ENCODE results near the gene NPAS2. TPM values are rescaled to one million over a fixed set of nuclear protein-coding genes. Genes with fewer than 3 reads are reported as not detected.

Gene NPAS2
- polyA plus RNA-seq, 1 experiment = 13.5 TPM

GRCh38 chr2:100940766-100941645 is 121.1 kb downstream of the NPAS2 start:
- CTCF ChIA-PET = no interaction called here
- Histone ChIP-seq H3K9me3 (ENCODE audit: control insufficient read depth, insufficient read depth, low read length) (no peaks in the 10 kb centered on the region; the same call in 1 of the 2 replicates), H3K27me3 (ENCODE audit: control insufficient read depth, insufficient read depth, low read length) (no peaks in the 10 kb centered on the region), H3K4me3 (ENCODE audit: low read depth, low read length) (no peak overlapping the region), H3K27ac (ENCODE audit: low read depth, low read length) (no peak overlapping the region)
- no peak for DNase-seq (ENCODE audit: low read depth, low spot score)
- POLR2A ChIA-PET = no interaction called here
- TF ChIP-seq CTCF (IDR thresholded peaks at IDR 0.05; ENCODE audit: low read depth, low read length) = no peak

DNA sequence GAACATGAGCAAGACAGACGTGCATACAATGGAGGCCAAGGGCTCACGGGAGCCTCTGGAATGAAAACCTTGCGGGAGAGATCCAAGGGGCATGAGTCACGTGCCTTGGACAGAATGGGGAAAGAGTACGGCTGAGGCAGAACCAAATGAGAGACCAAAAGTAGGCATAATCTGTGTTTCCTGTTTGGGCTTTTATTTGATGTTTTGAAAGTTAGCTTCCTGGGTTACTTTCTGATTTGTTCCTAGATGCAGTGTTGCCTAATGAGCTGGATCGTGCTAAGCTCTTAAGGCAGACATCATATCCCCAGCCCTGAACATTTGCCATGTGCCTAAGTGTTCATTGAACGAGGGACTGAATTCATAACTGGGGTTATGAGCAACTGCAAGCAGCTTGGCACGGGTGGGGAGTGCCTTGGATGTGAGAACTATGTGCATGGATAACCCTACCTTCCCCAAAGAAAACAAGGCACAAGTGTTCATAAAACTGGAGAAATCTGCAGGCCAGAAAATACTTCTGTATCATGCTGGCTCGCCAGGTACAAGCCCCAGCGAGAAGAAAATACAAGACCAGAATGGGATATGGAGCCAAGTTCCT is 121.8 kb downstream of the NPAS2 start:
- no peak for TF ChIP-seq CTCF (IDR thresholded peaks at IDR 0.05; ENCODE audit: low read depth, low read length)

GRCh38 chr2:100944617-100945432 is 124.9 kb downstream of the NPAS2 start:
- CTCF ChIA-PET = no interaction called here
- no peak overlapping the region for H3K27ac ChIP-seq (ENCODE audit: low read depth, low read length)
- POLR2A ChIA-PET = no interaction called here
- no peak for DNase-seq (ENCODE audit: low read depth, low spot score)
- no peaks in the 10 kb centered on the region; the same call in 1 of the 2 replicates for H3K9me3 ChIP-seq (ENCODE audit: control insufficient read depth, insufficient read depth, low read length)
- no peaks in the 10 kb centered on the region for H3K27me3 ChIP-seq (ENCODE audit: control insufficient read depth, insufficient read depth, low read length)
- no peak overlapping the region for H3K4me3 ChIP-seq (ENCODE audit: low read depth, low read length)
- no peak for TF ChIP-seq CTCF (IDR thresholded peaks at IDR 0.05; ENCODE audit: low read depth, low read length)

More for the DNA sequence above, 121.8 kb downstream of the NPAS2 start:
- Histone ChIP-seq H3K27ac (ENCODE audit: low read depth, low read length) (no peak overlapping the region), H3K27me3 (ENCODE audit: control insufficient read depth, insufficient read depth, low read length) (no peaks in the 10 kb centered on the region), H3K4me3 (ENCODE audit: low read depth, low read length) (no peak overlapping the region), H3K9me3 (ENCODE audit: control insufficient read depth, insufficient read depth, low read length) (no peaks in the 10 kb centered on the region; the same call in 1 of the 2 replicates)
- DNase-seq (ENCODE audit: low read depth, low spot score) = no peak
- CTCF ChIA-PET = no interaction called here
- POLR2A ChIA-PET = interaction anchor here (0.6 kb wide), 1 partner anchor 466 kb away, joined by 3 read pairs; no protein-coding TSS in a partner anchor

DNA sequence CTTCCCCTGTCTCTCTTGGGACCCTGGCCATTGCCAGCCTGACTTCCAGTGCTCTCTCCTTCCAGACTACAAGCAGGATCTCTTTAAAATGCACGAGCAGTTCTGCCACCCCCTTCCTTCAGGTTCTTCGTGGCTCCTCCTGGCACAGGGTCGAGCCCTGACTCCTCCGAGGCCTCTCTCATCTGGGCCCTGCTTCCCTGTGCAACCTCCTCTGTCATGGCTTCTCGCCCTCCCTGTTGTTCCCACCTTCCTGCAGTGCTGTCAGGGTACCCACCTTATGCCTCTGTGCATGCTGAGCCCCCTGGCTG is 125.4 kb downstream of the NPAS2 start:
- ChIA-PET POLR2A (no interaction called here), CTCF (no interaction called here)
- H3K4me3 ChIP-seq (ENCODE audit: low read depth, low read length) = no peak overlapping the region
- H3K27ac ChIP-seq (ENCODE audit: low read depth, low read length) = no peak overlapping the region
- H3K27me3 ChIP-seq (ENCODE audit: control insufficient read depth, insufficient read depth, low read length) = no peaks in the 10 kb centered on the region
- TF ChIP-seq CTCF (IDR thresholded peaks at IDR 0.05; ENCODE audit: low read depth, low read length) = no peak
- DNase-seq (ENCODE audit: low read depth, low spot score) = no peak
- H3K9me3 ChIP-seq (ENCODE audit: control insufficient read depth, insufficient read depth, low read length) = no peaks in the 10 kb centered on the region; the same call in 1 of the 2 replicates

All from AG04450 (cell line).